ENCODE measurements around the gene WAC. TPM values are rescaled to one million over a fixed set of nuclear protein-coding genes. Genes with fewer than 3 reads are reported as not detected.

WAC gene
- total RNA-seq, 2 donors from 2014 or later = 75.4 to 94.1 TPM

GRCh38 chr10:28593811-28594210 is 60.9 kb downstream of the WAC start:
- H3K9me3 ChIP-seq = no peaks in the 10 kb centered on the region
- no peak for TF ChIP-seq CTCF (IDR thresholded peaks at IDR 0.05)
- no peaks in the 10 kb centered on the region for H3K27me3 ChIP-seq
- no peak overlapping the region for H3K4me3 ChIP-seq
- no peak overlapping the region for H3K27ac ChIP-seq
- H3K36me3 ChIP-seq = peaks cover 22% of the 10 kb centered on the region
- DNase-seq (ENCODE audit: low spot score) = no peak
- peaks cover 0 to 35% of the 10 kb centered on the region in 2 donors for H3K4me1 ChIP-seq

GRCh38 chr10:28594406-28594805 is 61.5 kb downstream of the WAC start:
- H3K27ac ChIP-seq = no peak overlapping the region
- peaks cover 0 to 32% of the 10 kb centered on the region in 2 donors for H3K4me1 ChIP-seq
- no peaks in the 10 kb centered on the region for H3K27me3 ChIP-seq
- no peak for DNase-seq (ENCODE audit: low spot score)
- no peak overlapping the region for H3K4me3 ChIP-seq
- no peaks in the 10 kb centered on the region for H3K9me3 ChIP-seq
- no peak for TF ChIP-seq CTCF (IDR thresholded peaks at IDR 0.05)
- H3K36me3 ChIP-seq = peaks cover 22% of the 10 kb centered on the region

- Histone ChIP-seq H3K4me3 (no peak overlapping the region), H3K4me1 (peaks cover 0 to 32% of the 10 kb centered on the region in 2 donors), H3K36me3 (peaks cover 19% of the 10 kb centered on the region)
These were observed 62.7 kb downstream of the WAC start for GRCh38 chr10:28595613-28596012.

GRCh38 chr10:28600056-28600455 is 67.1 kb downstream of the WAC start:
- Histone ChIP-seq H3K36me3 (no peaks in the 10 kb centered on the region), H3K27ac (no peak overlapping the region), H3K9me3 (no peaks in the 10 kb centered on the region), H3K4me1 (peaks cover 0 to 35% of the 10 kb centered on the region in 2 donors), H3K27me3 (no peaks in the 10 kb centered on the region), H3K4me3 (no peak overlapping the region)
- TF ChIP-seq CTCF (IDR thresholded peaks at IDR 0.05) = no peak
- DNase-seq (ENCODE audit: low spot score) = no peak

More at GRCh38 chr10:28595613-28596012, 62.7 kb downstream of the WAC start:
- no peak for TF ChIP-seq CTCF (IDR thresholded peaks at IDR 0.05)
- no peak for DNase-seq (ENCODE audit: low spot score)
- Histone ChIP-seq H3K27ac (no peak overlapping the region), H3K27me3 (no peaks in the 10 kb centered on the region), H3K9me3 (no peaks in the 10 kb centered on the region)

- Histone ChIP-seq H3K36me3 (no peaks in the 10 kb centered on the region), H3K27ac (no peak overlapping the region), H3K4me1 (peaks cover 0 to 33% of the 10 kb centered on the region in 2 donors), H3K27me3 (no peaks in the 10 kb centered on the region), H3K9me3 (no peaks in the 10 kb centered on the region), H3K4me3 (no peak overlapping the region)
- no peak for TF ChIP-seq CTCF (IDR thresholded peaks at IDR 0.05)
- no peak for DNase-seq (ENCODE audit: low spot score)
These were observed 68.1 kb downstream of the WAC start for GRCh38 chr10:28601012-28601411.

Data from right atrium auricular region (tissue), 2 donors.